Activated T-cell treated with anti-CD3 and anti-CD28 coated beads, Interleukin-2, amount 50 U/mL, for 4 hours (primary cell): ENCODE measurements around the gene BCAR3. TPM values are rescaled to one million over a fixed set of nuclear protein-coding genes. Genes with fewer than 3 reads are reported as not detected.

Experiments
- ATAC-seq, 2 donors: fragments of 200-7000 bp; cut with Tn5 transposase; one replicate each; pipeline ENCODE4 v1.10.0; 2021
- DNase-seq: peaks from one replicate; pipeline ENCODE4 v3.0.0-alpha.2; 2020
- H3K27me3 Mint-ChIP-seq: one replicate; pipeline ENCODE4 v1.8.0; 2021; ENCODE audit warnings: low read depth, mixed read lengths
- H3K36me3 Mint-ChIP-seq: one replicate; pipeline ENCODE4 v1.8.0; 2022; ENCODE audit warnings: mixed read lengths; ENCODE audit not compliant: insufficient read depth
- H3K4me1 Mint-ChIP-seq: one replicate; pipeline ENCODE4 v1.8.0; 2021; ENCODE audit warnings: low read depth, mixed read lengths
- H3K4me3 Mint-ChIP-seq: one replicate; pipeline ENCODE4 v1.8.0; 2021; ENCODE audit warnings: mild to moderate bottlenecking, moderate library complexity, mixed read lengths
- H3K9me3 Mint-ChIP-seq: one replicate; pipeline ENCODE4 v1.8.0; 2021; ENCODE audit warnings: mixed read lengths
- total RNA-seq, 3 donors: library from RNA; stranded (reverse); gene quantifications; one replicate each; pipeline ENCODE4 v1.2.1, GENCODE V29; 2021

BCAR3 gene
- total RNA-seq, 3 donors from 2014 or later: 0.53 to 1.7 (median 1.2) TPM

DNA sequence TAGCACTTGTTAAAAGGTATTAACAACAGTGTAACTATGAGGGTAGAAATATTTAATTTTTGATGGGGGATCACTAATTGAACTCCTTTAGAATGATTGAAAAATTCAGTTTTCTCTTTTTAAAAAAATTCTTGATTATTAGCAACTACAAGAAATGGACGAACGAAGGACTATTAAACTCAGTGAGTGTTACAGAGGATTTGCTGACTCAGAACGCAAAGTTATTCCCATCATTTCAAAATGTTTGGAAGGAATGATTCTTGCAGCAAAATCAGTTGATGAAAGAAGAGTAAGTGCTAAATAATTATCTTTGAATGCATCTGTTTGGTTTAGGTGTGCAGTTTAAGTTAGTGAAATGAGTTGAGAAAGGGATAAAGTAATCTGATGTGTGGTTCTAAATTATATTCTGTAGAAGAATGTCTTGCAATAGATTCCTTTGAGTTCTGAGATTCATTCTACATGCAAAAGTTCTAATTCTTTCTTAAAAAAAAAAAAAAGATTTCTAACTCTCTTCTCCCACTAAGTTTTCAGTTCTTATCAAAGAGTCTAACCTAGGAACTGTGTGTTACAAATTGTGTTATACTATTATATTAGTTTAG is 148.8 kb downstream of the BCAR3 start:
- no peak for ATAC-seq
- H3K4me1 Mint-ChIP-seq: no peaks in the 10 kb centered on the region
- no peak overlapping the region for H3K4me3 Mint-ChIP-seq
- H3K36me3 Mint-ChIP-seq: peaks cover 1% of the 10 kb centered on the region
- no peak for DNase-seq
- H3K9me3 Mint-ChIP-seq: no peaks in the 10 kb centered on the region
- H3K27me3 Mint-ChIP-seq: peaks cover 4% of the 10 kb centered on the region

DNA sequence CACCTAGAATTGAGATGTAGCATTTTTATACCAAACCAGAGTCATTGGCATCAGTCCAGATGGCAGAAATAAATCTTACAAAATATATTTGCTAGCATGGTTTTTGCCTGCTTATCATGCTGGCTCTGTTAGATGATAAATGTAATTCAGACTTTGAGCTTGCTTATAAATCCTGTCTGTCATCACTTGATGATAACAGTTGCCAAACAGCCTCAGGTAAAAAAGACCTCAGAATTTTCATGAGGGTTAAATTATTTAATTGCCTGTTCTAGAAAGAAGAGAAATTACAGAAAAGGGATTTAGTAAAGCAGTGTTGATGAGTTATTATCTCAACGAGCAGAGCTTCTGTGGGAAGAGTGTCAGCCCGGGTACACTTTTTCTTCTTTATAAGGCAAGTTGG is 150.4 kb downstream of the BCAR3 start:
- H3K36me3 Mint-ChIP-seq: no peaks in the 10 kb centered on the region

DNA sequence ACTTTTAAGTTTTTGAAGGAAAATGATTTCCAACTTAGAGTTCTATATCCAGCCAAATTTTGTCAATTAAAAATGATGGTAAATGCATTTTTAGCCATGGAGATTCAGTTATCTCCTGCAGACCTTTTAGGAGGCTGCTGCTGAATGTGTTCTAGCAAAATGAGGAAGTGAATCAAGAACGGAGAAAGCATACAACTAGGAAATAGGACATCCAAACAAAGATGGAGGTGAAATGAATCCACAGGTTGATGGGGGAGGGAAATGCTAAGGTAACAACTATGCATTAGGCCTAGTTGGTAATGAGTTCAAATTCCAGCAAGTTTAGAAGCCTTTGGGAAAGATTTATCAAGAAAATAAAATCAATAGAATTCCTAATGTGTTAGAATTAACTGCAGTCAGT is 153.2 kb downstream of the BCAR3 start:
- no peaks in the 10 kb centered on the region for H3K36me3 Mint-ChIP-seq
- H3K4me3 Mint-ChIP-seq: no peak overlapping the region
- H3K9me3 Mint-ChIP-seq: no peaks in the 10 kb centered on the region
- ATAC-seq (no peak), DNase-seq (no peak)
- H3K27me3 Mint-ChIP-seq: peaks cover 3% of the 10 kb centered on the region
- no peaks in the 10 kb centered on the region for H3K4me1 Mint-ChIP-seq

More for the DNA sequence above, 150.4 kb downstream of the BCAR3 start:
- H3K4me3 Mint-ChIP-seq: no peak overlapping the region
- no peaks in the 10 kb centered on the region for H3K9me3 Mint-ChIP-seq
- DNase-seq: no peak
- H3K27me3 Mint-ChIP-seq: peaks cover 1% of the 10 kb centered on the region
- H3K4me1 Mint-ChIP-seq: no peaks in the 10 kb centered on the region
- no peak for ATAC-seq

DNA sequence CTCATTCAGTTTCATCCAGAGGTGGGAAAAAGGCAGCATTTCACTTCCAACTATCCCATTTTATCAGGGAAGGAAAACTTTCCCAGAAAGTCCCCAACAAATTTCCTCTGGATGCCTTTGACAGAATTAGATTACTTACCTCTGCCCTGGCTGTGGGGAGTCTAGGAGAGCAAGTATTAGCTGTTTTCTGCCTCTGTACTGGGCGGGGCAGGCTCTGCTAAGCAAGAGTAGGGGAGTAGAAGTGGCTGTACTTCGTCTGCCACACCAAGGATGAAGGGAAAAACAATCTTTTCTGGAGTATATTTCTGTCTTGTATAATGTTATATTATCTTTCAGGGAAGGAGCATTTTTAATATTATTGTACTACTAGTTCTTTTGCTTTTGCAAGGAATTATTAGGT is 155.2 kb downstream of the BCAR3 start:
- H3K9me3 Mint-ChIP-seq: no peaks in the 10 kb centered on the region
- H3K27me3 Mint-ChIP-seq: peaks cover 3% of the 10 kb centered on the region

DNA sequence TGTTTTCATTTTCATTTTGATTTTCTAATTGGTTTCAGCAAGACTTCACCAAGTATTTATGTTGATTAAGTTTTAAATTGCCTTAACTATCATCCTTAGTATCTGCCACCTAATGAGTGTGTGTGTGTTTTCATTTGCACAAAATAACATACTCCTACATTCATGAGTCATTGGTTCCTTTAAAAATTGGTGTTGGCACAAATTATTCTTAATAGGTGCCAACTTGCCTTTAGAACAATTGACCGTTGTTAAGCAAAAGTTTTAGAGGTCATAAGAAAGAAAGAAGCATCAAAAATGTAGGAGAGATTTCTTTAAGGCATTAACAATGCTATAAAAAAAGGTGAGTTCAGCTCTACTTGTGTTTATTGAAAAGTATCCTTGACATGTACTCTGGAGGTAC is 156.2 kb downstream of the BCAR3 start:
- Mint-ChIP-seq H3K36me3 (no peaks in the 10 kb centered on the region), H3K4me3 (no peak overlapping the region), H3K27me3 (peaks cover 3% of the 10 kb centered on the region), H3K9me3 (no peaks in the 10 kb centered on the region), H3K4me1 (no peaks in the 10 kb centered on the region)
- DNase-seq (no peak), ATAC-seq (no peak)

More for the DNA sequence above, 155.2 kb downstream of the BCAR3 start:
- Mint-ChIP-seq H3K36me3 (no peaks in the 10 kb centered on the region), H3K4me3 (no peak overlapping the region), H3K4me1 (no peaks in the 10 kb centered on the region)
- DNase-seq (no peak), ATAC-seq (no peak)

DNA sequence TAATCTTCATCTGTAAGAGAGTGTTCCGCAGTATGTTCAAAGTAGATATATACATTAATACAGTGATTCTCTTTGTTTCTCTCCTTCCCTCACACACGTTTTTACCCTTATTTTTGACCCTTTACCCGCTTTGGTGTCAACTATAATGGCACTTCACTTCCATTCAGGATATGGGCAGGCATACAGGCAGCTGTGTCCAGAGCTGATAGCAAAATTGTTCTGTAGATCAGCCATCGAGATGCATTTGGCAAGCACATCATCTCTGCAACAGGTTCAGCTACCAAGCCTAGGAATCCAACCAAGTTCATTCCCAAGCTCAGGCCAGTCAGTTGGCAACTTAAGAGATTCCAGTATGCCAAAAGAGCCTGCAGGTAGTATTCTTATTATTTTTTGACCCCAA is 158.9 kb downstream of the BCAR3 start:
- Mint-ChIP-seq H3K4me3 (no peak overlapping the region), H3K9me3 (no peaks in the 10 kb centered on the region), H3K27me3 (peaks cover 3% of the 10 kb centered on the region), H3K4me1 (no peaks in the 10 kb centered on the region), H3K36me3 (no peaks in the 10 kb centered on the region)
- DNase-seq (no peak), ATAC-seq (no peak)

DNA sequence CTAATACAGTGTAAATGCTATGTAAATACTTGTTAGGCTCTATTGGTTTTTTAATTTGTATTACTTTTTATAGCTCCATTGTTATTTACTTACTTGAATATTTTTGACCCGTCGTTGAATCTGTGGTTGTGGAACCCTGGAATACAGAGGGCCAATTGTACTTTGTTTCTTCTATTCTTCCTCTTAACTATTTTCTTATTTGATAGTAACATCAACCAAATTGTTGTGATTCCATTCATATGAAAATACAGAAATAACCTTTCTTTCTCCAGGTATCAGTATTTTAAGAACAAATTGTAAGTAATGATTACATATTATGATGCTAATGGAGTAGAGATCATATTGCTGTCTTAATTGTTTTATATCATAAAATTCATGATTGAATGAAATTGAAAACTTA is 160.0 kb downstream of the BCAR3 start:
- Mint-ChIP-seq H3K4me3 (no peak overlapping the region), H3K4me1 (no peaks in the 10 kb centered on the region), H3K36me3 (no peaks in the 10 kb centered on the region), H3K9me3 (no peaks in the 10 kb centered on the region), H3K27me3 (peaks cover 3% of the 10 kb centered on the region)
- DNase-seq (no peak), ATAC-seq (no peak)

DNA sequence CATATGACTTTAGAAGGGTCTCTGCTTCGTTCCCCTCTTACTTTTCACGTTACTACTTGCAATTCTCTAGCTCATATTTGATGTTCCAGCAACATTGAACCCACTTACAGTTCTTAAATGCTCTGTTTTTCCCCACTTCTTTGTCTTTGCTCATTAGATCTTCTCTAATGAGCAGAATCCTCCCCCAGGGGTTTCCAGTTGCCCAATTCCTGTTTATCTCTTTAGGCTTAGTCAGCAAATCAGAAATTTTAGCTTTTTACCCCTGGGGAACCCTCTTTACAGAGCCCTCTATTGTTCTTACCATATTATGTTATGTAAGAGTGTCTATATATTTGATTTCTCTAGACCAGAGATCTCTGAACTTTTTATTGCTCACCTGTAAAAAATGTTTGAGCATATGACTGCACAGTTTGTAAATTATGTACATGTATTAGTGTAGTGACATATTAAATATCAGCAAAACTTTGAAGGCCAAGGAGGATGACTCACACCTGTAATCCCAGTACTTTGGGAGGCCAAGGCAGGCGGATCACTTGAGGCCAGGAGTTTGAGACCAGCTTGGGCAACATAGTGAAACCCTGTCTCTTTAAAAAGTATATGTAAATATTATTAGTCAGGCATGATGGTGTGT is 162.3 kb downstream of the BCAR3 start:
- DNase-seq (no peak), ATAC-seq (no peak)
- Mint-ChIP-seq H3K9me3 (no peaks in the 10 kb centered on the region), H3K4me1 (no peaks in the 10 kb centered on the region), H3K36me3 (no peaks in the 10 kb centered on the region), H3K4me3 (no peak overlapping the region), H3K27me3 (no peaks in the 10 kb centered on the region)

DNA sequence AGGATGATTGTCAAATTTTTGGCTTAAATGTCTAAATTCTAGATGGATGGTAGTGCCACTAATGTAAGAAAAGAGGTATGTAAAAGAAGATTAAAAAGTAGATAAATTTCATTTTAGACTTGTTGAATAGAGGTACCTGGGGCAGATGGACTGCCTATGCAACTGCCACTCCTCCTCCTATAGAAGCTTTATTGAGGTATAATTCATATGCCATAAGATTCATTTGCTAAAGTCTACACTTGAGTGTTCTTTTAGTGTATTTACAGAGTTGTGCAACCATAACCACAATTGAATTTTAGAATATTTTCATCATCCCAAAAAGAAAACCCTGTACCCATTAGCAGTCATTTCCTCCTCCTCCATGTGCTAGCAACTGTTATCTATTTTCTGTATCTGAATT is 163.1 kb downstream of the BCAR3 start:
- Mint-ChIP-seq H3K4me3 (no peak overlapping the region), H3K36me3 (no peaks in the 10 kb centered on the region), H3K27me3 (no peaks in the 10 kb centered on the region), H3K9me3 (no peaks in the 10 kb centered on the region), H3K4me1 (no peaks in the 10 kb centered on the region)
- DNase-seq (no peak), ATAC-seq (no peak)

DNA sequence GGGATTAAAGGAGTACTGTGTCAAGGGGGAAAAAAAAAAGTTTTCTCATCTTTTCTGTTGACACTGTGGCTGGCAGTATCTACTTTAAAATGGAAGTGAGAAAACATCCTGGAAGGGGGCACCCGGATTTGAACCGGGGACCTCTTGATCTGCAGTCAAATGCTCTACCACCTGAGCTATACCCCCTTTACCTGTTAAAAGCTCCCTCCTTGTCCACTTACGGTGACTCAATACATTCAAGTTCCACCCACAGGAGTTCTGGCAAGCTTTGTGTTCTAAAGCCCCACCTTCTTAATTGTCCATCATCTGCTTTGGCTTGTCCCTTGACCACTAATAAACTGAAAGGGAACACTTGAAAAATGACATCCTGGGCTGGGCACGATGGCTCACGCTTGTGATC is 165.5 kb downstream of the BCAR3 start:
- ATAC-seq (no peak), DNase-seq (no peak)
- H3K9me3 Mint-ChIP-seq: no peaks in the 10 kb centered on the region

More for the DNA sequence above, 165.5 kb downstream of the BCAR3 start:
- Mint-ChIP-seq H3K27me3 (no peaks in the 10 kb centered on the region), H3K4me1 (no peaks in the 10 kb centered on the region), H3K36me3 (no peaks in the 10 kb centered on the region), H3K4me3 (no peak overlapping the region)

Other genes starting within 250 kb of the BCAR3 start
- gene FNBP1L, start 233.7 kb downstream of the BCAR3 start, total RNA-seq: 1 to 10 TPM; 1.2 to 3.0 (median 1.9) TPM
- 100 to 1,000 TPM; 135 to 143 (median 141) TPM for gene DNTTIP2, start 197.4 kb upstream of the BCAR3 start, total RNA-seq
- 10 to 100 TPM; 23.3 to 36.9 (median 30.3) TPM for gene GCLM, start 227.6 kb upstream of the BCAR3 start, total RNA-seq